H54 (cell line): Measurements from ENCODE around the gene ATG4C.
A peak's percentile ranks its signal among the peaks of the same experiment; 100 is the strongest.

ENCODE experiments used
- DNase-seq: peaks from one replicate; pipeline ENCODE4 v3.0.0; 2011; ENCODE audit warnings: low spot score, mixed read lengths; ENCODE audit not compliant: insufficient read length
- FAIRE-seq: peaks from 3 replicates; lab custom pipeline; 2011; peaks lifted over from hg19 to GRCh38; lab: Jason Lieb, UNC
- POLR2A ChIP-seq: IDR thresholded peaks from 2 replicates; pipeline ENCODE4 v1.6.1; 2011; ENCODE audit warnings: low read depth, mild to moderate bottlenecking, low read length

The ATG4C gene

GRCh38 chr1:62900566-62900965 is 116.6 kb downstream of the ATG4C start:
- TF ChIP-seq POLR2A = no peak
- FAIRE-seq (no peak), DNase-seq (no peak)

- no peak for TF ChIP-seq POLR2A
- FAIRE-seq (no peak), DNase-seq (no peak)
These were observed 117.7 kb downstream of the ATG4C start for GRCh38 chr1:62901650-62902049.

DNA sequence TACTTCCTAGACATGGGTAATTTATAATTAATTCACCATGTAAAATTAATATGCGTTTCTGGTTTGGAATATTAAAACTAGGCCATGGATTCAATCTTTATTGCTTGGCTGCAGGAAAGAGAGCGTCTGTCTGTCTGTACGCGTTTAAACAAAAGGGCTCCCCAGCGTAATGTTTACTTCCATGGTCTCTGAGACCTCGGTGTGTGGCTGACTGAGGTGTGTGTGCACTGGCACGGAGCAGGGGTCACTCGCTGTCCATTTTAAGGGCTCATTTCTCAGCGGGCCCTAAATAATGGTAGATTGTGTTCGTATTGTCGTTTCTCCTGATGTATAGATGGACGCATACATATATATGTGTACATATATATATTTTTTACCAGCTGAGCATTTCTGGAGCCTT is 119.6 kb downstream of the ATG4C start:
- DNase-seq = no peak
- FAIRE-seq = no peak
- TF ChIP-seq POLR2A = no peak

DNA sequence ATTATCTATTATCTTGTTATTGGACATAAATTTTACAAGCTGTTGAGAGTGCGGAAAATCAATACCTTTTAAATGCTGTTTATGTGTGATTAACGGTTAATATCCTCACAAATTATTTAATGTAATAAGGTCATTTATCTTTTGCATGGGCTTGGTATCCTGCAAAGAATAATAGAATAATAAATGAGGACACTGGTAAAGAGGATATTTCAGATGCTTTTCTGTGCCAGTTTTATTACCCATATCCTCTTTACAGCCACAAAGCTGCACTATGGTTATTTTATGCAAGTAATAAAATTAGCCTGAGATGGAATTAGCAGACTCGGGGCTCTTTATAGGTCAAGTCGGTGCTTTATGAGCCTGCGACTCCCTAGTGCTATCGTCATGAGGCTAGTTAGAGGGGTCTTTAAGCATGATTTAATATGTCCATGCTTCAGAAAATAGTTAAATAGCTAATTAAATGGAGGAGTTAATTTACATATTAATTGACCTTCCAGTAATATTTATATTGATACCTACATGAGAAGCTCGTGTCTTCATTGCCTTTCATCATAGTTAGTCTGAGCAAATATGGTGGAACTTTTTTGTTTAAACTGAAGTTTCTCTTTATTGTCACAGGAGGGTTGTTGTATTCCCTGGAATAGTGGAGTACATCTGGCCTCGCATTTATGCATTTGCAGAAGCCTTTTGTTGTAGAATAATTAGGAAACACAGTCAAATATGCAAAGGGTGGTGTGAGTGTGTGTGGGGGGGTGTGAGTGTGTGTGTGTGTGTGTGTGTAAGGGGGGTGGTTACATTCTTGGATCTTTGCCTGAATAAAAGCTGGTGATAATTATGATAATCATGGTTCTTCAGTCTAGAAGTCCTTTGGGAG is 120.3 kb downstream of the ATG4C start:
- no peak for FAIRE-seq
- no peak for TF ChIP-seq POLR2A
- no peak for DNase-seq

GRCh38 chr1:62904856-62905225 is 120.9 kb downstream of the ATG4C start:
- no peak for FAIRE-seq
- no peak for TF ChIP-seq POLR2A
- DNase-seq = no peak

GRCh38 chr1:62905309-62905708 is 121.4 kb downstream of the ATG4C start:
- no peak for TF ChIP-seq POLR2A
- DNase-seq = no peak

DNA sequence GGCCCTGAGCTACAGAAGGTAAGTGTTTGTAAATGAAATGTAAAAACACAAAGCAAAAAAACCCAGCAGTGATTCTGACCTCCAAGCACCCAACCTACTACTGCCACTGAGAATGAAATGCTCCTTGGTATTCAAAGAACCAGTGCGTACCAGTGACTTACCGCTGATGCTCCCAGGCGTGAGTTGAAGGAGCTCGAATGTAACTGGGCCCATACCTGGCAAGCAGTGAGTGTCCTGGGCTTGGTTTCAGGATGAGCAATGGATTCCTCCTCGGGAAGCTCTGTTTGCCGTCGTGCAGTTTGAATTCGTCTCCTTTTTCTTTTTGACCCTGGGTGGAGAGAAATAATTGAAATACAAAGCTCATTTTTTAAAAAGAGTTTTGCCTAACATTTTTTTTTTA is 121.9 kb downstream of the ATG4C start:
- no peak for TF ChIP-seq POLR2A
- FAIRE-seq (no peak), DNase-seq (no peak)

More at GRCh38 chr1:62905309-62905708, 121.4 kb downstream of the ATG4C start:
- FAIRE-seq = no peak

- no peak for TF ChIP-seq POLR2A
- FAIRE-seq = no peak
- DNase-seq = no peak
These were observed 122.5 kb downstream of the ATG4C start for GRCh38 chr1:62906428-62906886.

DNA sequence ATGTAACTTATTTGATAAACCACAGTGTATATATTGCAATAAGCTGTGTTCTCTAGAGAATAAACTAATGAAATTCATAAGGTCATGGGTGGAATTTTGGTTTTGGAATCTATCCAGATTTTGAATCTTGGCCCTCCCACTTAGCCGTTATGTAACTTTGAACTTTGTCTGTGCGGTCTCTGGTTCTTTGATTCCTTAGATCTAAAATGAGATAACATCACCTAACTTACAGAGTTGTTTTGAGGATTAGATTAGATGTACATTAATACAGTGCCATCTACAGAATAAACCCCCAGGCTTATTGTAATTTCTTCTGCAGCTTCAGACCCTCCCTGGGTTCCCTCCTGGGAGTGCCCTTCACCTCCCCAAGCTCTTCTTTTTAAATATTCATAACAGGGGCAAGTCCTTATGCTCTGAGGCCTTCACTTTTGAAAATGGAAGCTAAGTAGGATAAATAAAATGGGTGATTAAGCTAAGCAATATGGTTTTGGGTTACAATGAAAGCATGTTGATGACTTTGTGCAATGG is 124.3 kb downstream of the ATG4C start:
- no peak for TF ChIP-seq POLR2A
- FAIRE-seq (no peak), DNase-seq (no peak)

DNA sequence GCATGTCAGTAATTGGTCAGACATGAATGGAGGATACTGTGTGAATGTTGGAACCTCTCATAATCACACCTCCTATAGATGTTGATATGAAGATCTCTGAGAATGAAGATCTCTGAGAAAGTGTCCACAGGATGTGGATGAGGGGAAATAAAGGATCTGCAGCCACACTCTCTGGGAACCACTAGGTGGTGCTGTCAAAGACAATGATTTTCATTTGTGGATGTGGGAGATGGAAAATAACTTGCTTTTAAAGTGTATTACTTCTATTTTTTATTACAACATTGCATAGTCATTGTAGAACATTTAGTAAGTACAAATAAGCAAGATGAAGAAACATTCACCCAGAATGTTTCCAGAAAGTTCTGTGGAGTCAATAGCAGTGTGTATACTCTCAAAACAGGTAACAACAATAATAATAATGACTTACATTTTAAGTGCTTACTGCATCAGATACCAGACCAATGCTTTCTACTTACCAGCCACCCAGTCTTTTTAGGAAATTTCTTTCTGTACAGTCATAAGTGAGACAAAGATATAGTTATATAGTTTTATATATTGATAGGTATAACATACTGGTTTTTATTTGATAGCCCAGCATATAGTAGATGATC is 128.2 kb downstream of the ATG4C start:
- no peak for TF ChIP-seq POLR2A
- FAIRE-seq (peak; percentile 75), DNase-seq (no peak)
